C4-2B (cell line): ENCODE data around the gene CIAO2B.

Experiments used
- CTCF ChIP-seq: fragments of 450-650 bp; conservative IDR thresholded peaks from 2 replicates; pipeline ENCODE4 v1.5.1; 2017; ENCODE audit warnings: mild to moderate bottlenecking
- ZFX ChIP-seq: fragments of 450-650 bp; IDR thresholded peaks from 2 replicates; pipeline ENCODE4 v1.6.1; 2017

GRCh38 chr16:66913711-66914110 lies 20.5 kb downstream of the CIAO2B start:
- TF ChIP-seq CTCF (no peak), ZFX (no peak)
